HAP-1 (cell line): ENCODE measurements around the gene VSTM2L.

ENCODE experiments used
- DNase-seq, 2 experiments: peaks; one replicate each; pipeline ENCODE4 v3.0.0-alpha.2; 2016 to 2020; ENCODE audit warnings: low spot score in 2 of 2
- H3K27me3 ChIP-seq: fragments of 250-450 bp; sonication (Bioruptor Pico); 2 replicates; pipeline ENCODE4 v1.5.1; 2020; ENCODE audit warnings: low read depth, mild to moderate bottlenecking, moderate library complexity
- H3K36me3 ChIP-seq: fragments of 250-450 bp; sonication (Bioruptor Pico); replicated peaks from 2 replicates; pipeline ENCODE4 v1.5.1; 2020; ENCODE audit warnings: mild to moderate bottlenecking
- H3K4me1 ChIP-seq: fragments of 250-450 bp; sonication (Bioruptor Pico); 2 replicates; pipeline ENCODE4 v1.5.1; 2020; ENCODE audit warnings: mild to moderate bottlenecking
- H3K4me3 ChIP-seq: fragments of 250-450 bp; sonication (Bioruptor Pico); 2 replicates; pipeline ENCODE4 v1.5.1; 2020; ENCODE audit warnings: mild to moderate bottlenecking, moderate library complexity
- H3K9me3 ChIP-seq: fragments of 250-450 bp; sonication (Bioruptor Pico); 2 replicates; pipeline ENCODE4 v1.5.1; 2020; ENCODE audit warnings: mild to moderate bottlenecking, moderate library complexity
- in situ Hi-C: fragments of 300-500 bp; cut with MboI; formaldehyde crosslinking; loops from 3 replicates; pipeline ENCODE4 v1.14.3; 2020; ENCODE audit warnings: low sequenced_read_pairs, inconsistent platforms, mixed read lengths

Gene VSTM2L

DNA sequence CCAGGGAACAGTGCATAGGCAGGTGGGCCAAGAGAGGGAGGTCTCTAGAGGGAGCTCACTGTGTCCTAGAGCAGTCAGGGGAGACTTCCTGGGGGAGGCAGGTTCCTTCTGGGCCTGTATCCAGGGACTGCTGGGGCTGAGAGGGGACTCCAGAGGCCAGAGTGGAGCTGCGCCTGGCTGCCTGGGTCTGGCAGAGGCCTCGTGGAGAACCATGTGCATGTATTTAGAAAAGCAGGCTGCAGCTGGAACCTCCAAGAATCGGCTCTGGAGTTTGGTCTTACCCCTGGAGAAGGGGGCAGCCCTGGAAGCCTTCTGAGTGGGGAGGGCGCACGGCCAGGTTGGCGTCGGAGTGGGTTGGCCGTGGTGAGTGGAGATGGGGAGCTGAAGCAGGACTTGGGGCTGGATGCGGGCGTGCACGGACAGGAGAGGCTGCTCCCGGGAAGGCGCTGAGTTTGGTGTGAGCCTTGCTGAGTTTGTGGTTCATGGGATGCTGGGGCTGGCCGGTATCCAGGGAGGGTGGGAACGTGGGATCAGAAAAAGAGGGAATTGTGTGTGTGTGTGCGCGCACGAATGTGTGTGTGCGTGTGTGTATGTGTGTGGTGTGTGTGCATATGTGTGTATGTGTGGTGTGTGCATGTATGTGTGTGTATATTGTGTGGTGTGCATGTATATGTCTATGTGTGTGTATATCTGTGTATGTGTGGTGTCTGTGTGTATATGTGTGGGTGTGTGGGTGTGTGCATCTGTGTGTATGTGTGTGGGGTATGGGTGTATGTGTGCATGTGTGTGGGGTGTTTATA lies 10.8 kb downstream of the VSTM2L start:
- H3K4me1 ChIP-seq = peaks cover 9% of the 10 kb centered on the region
- in situ Hi-C loops = no loop called here

DNA sequence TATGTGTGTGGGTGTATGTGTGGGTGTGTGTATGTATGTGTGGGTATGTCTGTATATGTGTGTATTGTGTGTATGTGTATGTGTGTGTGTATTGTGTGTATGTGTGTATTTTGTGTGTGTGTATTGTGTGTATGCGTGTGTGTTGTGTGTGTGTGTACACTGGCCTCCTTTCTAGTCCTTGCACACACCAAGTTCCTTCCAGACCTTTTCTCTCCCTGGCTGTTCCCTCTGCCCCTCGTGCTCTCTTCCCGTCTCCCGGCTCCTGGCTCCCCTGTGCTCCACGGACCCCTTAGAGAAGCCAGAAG lies 11.4 kb downstream of the VSTM2L start:
- no peaks in the 10 kb centered on the region for H3K27me3 ChIP-seq
- H3K4me1 ChIP-seq = peaks cover 9% of the 10 kb centered on the region
- no peak for DNase-seq
- in situ Hi-C loops = no loop called here
- no peak overlapping the region for H3K4me3 ChIP-seq
- no peaks in the 10 kb centered on the region for H3K36me3 ChIP-seq
- no peaks in the 10 kb centered on the region for H3K9me3 ChIP-seq

More for the DNA sequence above, 10.8 kb downstream of the VSTM2L start:
- Histone ChIP-seq H3K36me3 (no peaks in the 10 kb centered on the region), H3K27me3 (no peaks in the 10 kb centered on the region), H3K4me3 (no peak overlapping the region), H3K9me3 (no peaks in the 10 kb centered on the region)
- no peak for DNase-seq

DNA sequence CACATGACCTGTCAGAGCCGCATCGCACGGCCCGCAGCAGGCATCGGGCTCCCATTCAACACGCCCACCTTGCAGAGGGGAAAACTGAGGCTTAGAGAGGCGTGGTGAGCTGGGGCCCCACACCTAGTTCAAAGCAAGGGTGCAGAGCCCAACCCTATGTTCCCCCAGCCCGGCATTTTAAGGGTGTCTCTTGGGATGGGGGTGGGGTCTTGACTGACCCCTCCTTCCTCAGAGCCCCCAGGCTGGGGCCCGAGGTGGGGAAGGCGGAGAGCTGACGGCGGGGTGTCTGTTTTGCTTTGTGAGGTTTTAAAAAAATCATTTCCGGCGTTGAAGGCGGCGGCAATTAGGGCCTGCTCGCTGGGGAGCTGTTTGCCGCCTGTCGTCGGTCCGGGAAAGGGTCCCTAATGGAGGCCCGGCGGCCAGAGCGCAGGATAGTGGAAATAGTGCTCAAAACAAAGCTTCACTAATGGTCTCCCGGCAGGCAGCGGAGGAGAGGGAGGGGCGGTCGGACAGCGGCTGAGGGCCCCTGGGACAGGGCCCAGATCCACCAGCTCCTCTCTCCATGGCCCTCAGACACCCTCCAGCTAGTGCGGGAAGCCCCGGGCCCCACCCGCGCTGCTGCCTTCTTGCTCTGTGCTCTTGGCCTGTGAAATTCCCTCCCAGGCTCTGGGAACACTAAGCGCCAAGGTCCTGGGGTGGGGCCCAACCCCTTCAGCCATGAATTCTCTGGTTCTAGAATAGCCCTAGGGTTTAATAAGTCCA lies 11.9 kb downstream of the VSTM2L start:
- Histone ChIP-seq H3K36me3 (no peaks in the 10 kb centered on the region), H3K4me1 (peaks cover 9% of the 10 kb centered on the region), H3K9me3 (no peaks in the 10 kb centered on the region), H3K4me3 (peak overlapping the region; percentile 8), H3K27me3 (no peaks in the 10 kb centered on the region)
- in situ Hi-C loops = no loop called here
- peak; percentile 15 to 53 for DNase-seq

DNA sequence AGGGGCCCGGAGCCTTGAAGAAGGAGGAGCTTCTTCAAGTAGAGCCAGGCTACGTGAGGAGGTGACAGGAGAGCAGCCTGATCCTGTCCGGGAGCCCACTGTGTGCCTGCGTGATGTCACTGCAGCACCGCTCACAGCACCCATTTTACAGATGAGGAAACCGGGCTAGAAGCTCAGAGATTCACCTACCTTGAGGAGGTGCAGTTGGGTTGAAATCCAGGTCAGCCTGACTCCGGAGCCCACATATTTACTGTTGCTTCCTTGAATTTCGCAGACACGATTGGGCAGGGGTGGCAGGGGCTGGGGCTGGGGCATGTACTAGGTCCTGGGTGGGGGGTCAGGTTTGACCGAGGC lies 12.5 kb downstream of the VSTM2L start:
- in situ Hi-C loops = no loop called here
- peaks cover 9% of the 10 kb centered on the region for H3K4me1 ChIP-seq
- no peaks in the 10 kb centered on the region for H3K36me3 ChIP-seq

DNA sequence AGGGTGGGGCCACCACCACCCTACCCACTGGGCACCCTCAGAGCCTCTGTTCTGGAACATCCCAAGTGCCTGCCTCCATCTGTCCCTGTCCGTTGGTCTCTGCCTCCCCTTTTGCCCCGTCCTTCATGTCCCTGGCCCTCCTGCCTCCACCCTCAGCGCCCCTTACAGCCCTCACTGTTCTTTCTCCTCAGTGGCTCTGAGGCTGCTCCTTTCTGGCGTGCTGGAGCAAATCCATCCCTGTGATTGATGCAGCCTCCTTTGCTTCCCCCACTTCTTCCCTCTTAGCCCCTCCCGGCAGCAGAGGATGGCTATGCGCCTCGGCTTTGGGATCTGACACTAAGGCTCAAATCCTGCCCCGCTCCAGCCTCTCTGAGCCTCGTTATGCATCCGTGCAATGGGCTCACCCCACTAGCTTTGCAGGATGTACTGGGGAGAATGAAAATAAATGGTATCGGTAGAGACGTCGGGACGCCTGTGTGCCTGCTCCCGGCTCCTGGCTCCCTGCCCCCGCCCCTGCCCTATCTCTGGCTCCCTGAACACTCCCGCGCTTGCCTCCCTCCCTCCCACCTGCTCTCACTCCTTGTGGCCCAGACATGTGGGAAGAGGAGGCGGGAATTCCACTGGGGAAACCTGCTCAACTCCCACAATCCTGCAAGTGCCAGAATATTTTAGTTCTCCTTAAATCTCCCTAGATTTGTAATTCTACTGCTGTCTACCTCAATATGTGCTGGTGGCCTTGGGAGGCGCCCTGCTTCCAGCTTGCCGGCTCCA lies 13.1 kb downstream of the VSTM2L start:
- DNase-seq = peak; percentile 8 to 35

More for the DNA sequence above, 12.5 kb downstream of the VSTM2L start:
- Histone ChIP-seq H3K27me3 (no peaks in the 10 kb centered on the region), H3K4me3 (no peak overlapping the region), H3K9me3 (no peaks in the 10 kb centered on the region)
- DNase-seq = no peak

DNA sequence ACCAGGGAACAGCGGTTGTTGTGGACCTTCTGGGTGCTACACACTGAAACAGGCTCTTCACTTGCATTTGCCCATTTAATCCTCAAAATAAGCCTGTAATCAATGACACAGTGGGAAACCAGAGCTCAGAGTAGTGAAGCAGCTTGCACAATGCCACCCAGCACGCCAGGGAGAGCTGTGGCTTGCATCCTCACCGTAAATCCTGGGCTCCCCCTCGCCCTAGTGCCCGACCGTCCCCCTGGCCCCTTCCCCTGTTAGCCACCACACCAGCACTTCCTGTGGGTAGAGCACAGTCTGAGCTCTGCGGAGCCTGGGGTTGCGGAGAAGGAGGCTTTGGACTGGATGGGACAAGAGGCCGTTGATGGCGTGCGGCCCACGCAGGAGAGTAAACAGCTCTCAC lies 14.5 kb downstream of the VSTM2L start:
- Histone ChIP-seq H3K4me3 (no peak overlapping the region), H3K36me3 (no peaks in the 10 kb centered on the region), H3K27me3 (no peaks in the 10 kb centered on the region), H3K4me1 (peaks cover 9% of the 10 kb centered on the region), H3K9me3 (no peaks in the 10 kb centered on the region)
- in situ Hi-C loops = no loop called here
- DNase-seq = no peak

More for the DNA sequence above, 13.1 kb downstream of the VSTM2L start:
- in situ Hi-C loops = no loop called here
- H3K4me3 ChIP-seq = no peak overlapping the region
- no peaks in the 10 kb centered on the region for H3K27me3 ChIP-seq
- H3K9me3 ChIP-seq = no peaks in the 10 kb centered on the region
- H3K36me3 ChIP-seq = no peaks in the 10 kb centered on the region
- H3K4me1 ChIP-seq = peaks cover 9% of the 10 kb centered on the region

DNA sequence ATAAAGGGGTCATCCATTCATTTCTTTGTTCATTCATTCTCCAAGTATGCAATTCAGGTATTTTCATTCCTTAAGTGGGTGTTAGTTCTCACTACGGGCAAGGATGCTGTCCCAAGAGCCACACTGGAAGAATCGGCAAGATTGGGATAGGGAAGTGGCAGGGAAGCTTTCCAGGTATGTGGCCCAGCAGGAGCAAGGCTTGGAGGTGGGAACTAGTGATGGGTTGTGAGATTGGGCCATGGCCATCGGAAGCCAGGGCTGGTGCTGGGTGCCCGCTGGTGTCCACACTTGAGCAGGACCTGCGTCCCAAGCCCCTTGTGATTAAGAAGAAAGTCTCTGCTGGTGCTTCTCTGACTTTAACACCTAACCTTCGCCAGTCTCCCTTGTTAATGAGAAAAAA lies 15.1 kb downstream of the VSTM2L start:
- in situ Hi-C loops = no loop called here

DNA sequence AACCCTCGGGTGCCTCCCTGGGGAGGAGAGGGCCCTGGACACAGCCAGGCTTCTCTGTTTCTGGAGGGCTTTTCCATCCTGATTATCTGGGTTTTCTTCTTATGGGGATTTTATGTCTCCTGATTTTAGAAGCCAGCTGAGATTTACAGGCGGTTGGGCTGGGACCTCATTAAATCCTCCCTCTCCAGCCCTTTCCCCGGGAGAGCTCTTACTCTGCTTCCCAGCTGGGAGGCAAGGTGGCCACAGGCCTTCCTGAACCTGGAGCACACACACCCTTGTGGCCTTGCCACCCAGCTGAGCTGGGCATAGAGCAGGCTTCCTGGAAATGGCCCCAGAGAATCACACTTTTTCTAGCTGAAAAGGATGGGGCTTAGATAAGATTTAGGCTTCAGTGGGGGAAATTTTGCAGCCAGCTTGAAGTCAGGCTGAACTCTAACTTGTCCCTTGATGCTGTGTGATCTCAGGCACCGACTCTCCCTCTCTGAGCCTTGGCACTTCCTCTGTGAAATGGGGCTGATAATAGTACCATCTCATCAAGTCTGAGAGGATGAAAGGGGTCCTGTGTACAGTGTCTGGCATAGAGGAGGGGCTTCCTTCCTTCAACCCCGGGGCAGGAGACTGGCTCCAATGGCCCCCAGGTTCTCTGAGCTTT lies 16.6 kb downstream of the VSTM2L start:
- Histone ChIP-seq H3K9me3 (no peaks in the 10 kb centered on the region), H3K27me3 (no peaks in the 10 kb centered on the region), H3K36me3 (no peaks in the 10 kb centered on the region), H3K4me3 (no peak overlapping the region), H3K4me1 (peaks cover 9% of the 10 kb centered on the region)
- in situ Hi-C loops = no loop called here
- peak; percentile 47 to 57 for DNase-seq

More for the DNA sequence above, 15.1 kb downstream of the VSTM2L start:
- Histone ChIP-seq H3K36me3 (no peaks in the 10 kb centered on the region), H3K27me3 (no peaks in the 10 kb centered on the region), H3K9me3 (no peaks in the 10 kb centered on the region), H3K4me3 (no peak overlapping the region), H3K4me1 (peaks cover 9% of the 10 kb centered on the region)
- DNase-seq = no peak

DNA sequence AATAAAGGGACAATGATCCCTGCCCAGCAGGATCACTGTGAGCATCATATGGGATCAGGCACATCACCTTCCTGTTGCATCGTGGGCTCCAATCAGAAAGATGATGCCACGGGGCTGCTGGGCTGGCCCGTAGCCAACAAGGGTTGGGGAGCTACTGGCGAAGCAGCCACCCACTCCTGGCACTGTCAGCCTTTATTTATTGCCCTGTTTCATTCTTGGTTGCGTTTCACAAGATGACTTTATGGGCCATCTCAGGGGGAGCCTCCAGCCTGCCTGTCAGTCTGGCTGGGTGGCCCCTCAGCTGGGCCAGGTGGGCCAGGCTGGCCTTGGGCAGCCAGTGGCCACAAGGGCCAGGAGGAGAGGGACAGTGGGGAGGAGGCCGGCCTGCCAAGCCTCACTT lies 17.3 kb downstream of the VSTM2L start:
- in situ Hi-C loops = no loop called here

DNA sequence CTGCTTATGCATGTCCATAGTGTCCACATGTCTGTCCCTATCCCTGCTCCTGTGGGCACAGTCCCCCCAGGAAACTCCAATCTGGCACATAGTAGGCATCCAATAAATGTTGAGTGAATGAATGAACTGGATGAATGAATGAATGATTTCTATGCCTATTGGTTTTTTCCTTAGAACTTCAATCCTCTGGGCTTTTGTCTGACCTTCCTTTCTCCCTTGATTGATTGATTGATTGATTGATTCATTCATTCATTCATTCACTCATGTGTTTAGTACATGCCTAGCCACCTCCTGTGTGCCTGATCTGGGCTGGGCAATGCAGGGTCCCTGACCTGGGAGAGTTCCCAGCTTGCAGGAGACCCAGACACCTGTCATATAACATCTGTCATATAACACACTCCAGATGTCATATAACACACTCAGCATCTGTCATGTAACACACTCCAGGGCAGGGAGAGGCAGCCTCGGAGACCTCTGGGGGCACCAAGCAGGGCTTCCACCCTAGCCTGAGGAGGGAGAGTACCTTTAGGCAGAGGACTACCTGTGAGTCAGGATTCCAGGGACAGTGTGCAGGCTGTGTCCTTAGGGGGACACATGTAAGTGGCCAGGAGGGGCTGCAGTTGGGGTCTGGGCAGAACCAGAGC lies 17.9 kb downstream of the VSTM2L start:
- in situ Hi-C loops = no loop called here
- Histone ChIP-seq H3K27me3 (no peaks in the 10 kb centered on the region), H3K4me3 (no peak overlapping the region), H3K4me1 (no peaks in the 10 kb centered on the region), H3K36me3 (no peaks in the 10 kb centered on the region), H3K9me3 (no peaks in the 10 kb centered on the region)
- no peak for DNase-seq

More for the DNA sequence above, 17.3 kb downstream of the VSTM2L start:
- no peak for DNase-seq
- Histone ChIP-seq H3K36me3 (no peaks in the 10 kb centered on the region), H3K9me3 (no peaks in the 10 kb centered on the region), H3K4me1 (peaks cover 2% of the 10 kb centered on the region), H3K27me3 (no peaks in the 10 kb centered on the region), H3K4me3 (no peak overlapping the region)

DNA sequence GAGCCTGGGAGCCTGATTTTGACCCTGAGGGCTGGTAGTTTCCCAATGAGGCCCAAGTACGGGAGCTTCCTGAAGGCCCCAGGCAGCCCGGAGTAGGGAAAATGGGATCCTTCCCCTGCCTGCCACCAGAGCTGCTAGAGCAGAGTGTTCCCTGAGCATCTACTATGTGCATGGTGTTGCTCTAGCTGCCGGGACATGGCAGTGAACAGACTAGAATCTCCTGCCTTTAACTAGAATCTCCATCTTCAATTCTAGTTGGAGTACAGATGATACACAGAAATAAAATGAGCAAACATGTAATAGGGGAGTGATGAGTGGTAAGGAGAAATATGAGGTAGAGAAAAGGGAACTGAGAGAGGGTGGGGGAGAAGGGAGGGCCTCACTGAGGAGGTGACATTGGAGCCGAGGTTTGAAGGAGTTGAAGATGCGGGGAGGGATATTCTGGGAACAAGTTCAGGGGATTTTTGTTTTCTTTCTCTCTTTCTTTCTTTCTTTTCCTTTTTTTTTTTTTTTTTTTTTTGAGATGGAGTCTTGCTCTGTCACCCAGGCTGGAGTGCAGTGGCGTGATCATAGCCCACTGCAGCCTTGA lies 18.5 kb downstream of the VSTM2L start:
- Histone ChIP-seq H3K4me3 (no peak overlapping the region), H3K9me3 (no peaks in the 10 kb centered on the region), H3K36me3 (no peaks in the 10 kb centered on the region), H3K27me3 (no peaks in the 10 kb centered on the region), H3K4me1 (no peaks in the 10 kb centered on the region)
- in situ Hi-C loops = no loop called here
- DNase-seq = no peak

DNA sequence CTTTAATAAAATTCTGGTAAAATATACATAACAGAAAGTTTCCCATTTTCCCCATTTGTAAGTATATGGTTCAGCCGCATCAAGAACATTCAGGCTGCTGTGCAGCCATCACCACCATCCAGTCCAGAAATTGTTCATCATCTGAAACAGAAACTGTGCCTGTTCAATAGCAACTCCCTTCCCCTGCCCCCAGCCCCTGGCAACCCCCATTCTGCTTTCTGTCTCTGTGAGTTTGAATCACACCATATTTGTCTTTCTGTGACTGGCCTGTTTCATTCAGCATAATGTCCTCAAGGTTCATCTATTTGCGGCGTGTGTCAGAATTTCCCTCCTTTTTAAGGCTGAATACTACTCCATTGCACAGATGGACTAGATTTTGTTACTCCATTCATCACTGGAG lies 19.1 kb downstream of the VSTM2L start:
- Histone ChIP-seq H3K27me3 (no peaks in the 10 kb centered on the region), H3K4me3 (no peak overlapping the region), H3K4me1 (no peaks in the 10 kb centered on the region), H3K9me3 (no peaks in the 10 kb centered on the region), H3K36me3 (no peaks in the 10 kb centered on the region)
- in situ Hi-C loops = no loop called here
- no peak for DNase-seq
